ENCODE results near the gene TRIM29.

TRIM29 gene

DNA sequence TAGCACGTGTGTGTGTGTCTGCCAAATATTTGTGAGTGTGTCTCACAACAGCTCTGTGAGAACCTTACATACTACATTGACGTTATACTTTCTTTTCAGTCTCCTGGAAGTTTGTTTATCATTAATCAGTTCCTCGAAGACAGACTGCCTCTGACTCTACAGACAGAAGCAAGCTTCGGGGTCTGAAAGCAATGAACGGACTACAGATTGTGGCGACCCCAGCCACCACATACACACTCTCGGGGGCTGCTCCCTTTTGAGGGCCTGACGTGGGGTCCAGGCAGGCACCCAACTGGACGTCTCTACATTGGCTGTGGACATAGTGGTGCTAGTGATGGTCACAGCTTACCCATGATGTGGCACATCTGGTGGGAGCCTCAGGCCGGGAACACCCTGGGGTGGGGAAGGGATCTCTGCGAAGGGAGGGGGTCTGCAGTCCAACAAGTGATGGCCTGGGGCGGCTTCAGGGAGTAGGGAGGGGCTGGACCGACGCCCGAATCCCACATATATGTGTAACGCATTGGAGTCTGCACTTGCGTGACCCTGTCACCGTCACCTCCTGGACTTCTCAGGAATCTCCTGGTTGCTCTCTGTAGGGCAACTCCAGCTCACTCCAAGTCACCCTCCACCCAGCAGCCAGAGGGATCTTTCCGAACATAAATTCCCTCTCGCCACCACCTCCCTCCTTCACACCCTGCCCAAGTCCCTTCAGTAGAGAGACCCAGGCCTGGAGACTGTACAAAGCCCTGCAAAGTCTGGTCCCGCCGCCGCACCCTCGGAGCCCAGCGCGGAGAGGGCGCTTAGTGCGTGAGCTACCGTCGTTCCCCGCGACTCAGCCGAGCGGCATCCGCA, 30.4 kb upstream of the TRIM29 start:
- TF ChIP-seq, protein P1, sequence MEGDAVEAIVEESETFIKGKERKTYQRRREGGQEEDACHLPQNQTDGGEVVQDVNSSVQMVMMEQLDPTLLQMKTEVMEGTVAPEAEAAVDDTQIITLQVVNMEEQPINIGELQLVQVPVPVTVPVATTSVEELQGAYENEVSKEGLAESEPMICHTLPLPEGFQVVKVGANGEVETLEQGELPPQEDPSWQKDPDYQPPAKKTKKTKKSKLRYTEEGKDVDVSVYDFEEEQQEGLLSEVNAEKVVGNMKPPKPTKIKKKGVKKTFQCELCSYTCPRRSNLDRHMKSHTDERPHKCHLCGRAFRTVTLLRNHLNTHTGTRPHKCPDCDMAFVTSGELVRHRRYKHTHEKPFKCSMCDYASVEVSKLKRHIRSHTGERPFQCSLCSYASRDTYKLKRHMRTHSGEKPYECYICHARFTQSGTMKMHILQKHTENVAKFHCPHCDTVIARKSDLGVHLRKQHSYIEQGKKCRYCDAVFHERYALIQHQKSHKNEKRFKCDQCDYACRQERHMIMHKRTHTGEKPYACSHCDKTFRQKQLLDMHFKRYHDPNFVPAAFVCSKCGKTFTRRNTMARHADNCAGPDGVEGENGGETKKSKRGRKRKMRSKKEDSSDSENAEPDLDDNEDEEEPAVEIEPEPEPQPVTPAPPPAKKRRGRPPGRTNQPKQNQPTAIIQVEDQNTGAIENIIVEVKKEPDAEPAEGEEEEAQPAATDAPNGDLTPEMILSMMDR (IDR thresholded peaks at IDR 0.05; ENCODE audit: insufficient read depth, low read length, missing control alignments), result no peak
- no peak for DNase-seq (ENCODE audit: low read depth, low spot score)
- peak overlapping the region; percentile 64 for H3K4me3 ChIP-seq (ENCODE audit: low read depth, low read length)
- ChIA-PET CTCF (interaction anchor here (0.6 to 14.8 kb wide), 26 partner anchors 8 to 509 kb away, joined by 3 to 461 read pairs (median 4); no protein-coding TSS in a partner anchor), POLR2A (no interaction called here)

DNA sequence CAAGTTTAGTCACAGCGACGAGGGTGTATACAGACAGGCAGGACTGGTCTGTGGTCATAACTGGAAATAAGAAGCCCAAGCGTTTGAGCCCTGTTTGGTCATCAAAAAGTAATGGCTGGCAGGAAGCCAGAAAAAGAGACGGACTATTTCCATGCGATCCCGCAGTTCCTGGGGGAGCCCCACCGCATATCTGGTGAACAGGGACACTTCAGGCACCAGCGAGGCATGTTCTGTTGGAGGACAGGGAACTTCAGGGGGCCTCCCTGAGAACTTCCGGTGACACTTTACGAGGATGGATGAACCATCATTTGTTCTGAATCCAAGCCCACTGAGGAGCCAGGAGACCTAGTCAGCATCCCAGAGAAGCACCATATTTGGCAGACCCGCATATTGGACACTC, 29.7 kb upstream of the TRIM29 start:
- H3K4me3 ChIP-seq (ENCODE audit: low read depth, low read length), result no peak overlapping the region
- POLR2A ChIA-PET, result no interaction called here
- TF ChIP-seq, protein P1 (IDR thresholded peaks at IDR 0.05; ENCODE audit: insufficient read depth, low read length, missing control alignments), result no peak
- CTCF ChIA-PET, result interaction anchor here (1.0 to 14.8 kb wide), 9 partner anchors 9 to 500 kb away, joined by 3 to 461 read pairs (median 8); no protein-coding TSS in a partner anchor
- no peak for DNase-seq (ENCODE audit: low read depth, low spot score)

DNA sequence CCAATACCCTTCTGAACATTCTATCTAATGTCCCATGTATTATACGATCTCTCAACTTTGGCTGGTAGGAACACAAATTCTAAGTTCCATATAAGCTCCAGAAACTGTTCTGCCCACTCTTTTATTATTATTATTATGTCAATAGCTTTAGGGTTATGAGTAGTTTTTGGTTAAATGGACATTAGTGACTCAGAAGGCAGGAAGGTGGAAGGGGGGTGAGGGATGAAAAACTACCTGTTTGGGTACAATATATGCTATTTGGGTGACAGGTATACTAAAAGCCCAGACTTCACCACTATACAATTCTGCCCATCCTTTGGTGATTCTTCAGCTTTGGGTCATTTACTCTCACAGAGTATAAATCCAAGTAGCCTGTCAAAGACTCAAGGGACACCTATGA, 22.5 kb upstream of the TRIM29 start:
- H3K4me3 ChIP-seq (ENCODE audit: low read depth, low read length), result no peak overlapping the region
- CTCF ChIA-PET, result interaction anchor here (0.6 to 2.2 kb wide), 3 partner anchors 10 to 70 kb away, joined by 3 to 20 read pairs (median 3); no protein-coding TSS in a partner anchor
- POLR2A ChIA-PET, result no interaction called here
- DNase-seq (ENCODE audit: low read depth, low spot score), result no peak
- TF ChIP-seq, protein P1 (IDR thresholded peaks at IDR 0.05; ENCODE audit: insufficient read depth, low read length, missing control alignments), result no peak

DNA sequence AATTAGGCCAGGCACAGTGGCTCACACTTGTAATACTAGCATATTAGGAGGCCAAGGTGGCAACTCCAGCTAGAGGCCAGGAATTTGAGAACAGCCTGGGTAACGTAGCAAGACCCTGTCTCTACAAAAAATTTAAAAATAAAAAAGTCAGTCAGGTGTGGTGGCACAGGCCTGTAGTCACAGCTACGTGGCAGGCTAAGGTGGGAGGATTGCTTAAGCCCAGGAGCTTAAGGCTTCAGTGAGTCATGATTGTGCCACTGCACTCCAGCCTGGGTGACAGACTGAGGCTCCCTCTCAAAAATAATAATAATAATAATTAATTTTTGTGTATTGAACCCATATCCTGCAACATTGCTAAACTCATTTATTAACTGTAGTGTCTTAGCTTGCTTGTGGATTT, 15.3 kb upstream of the TRIM29 start:
- DNase-seq (ENCODE audit: low read depth, low spot score), result no peak
- ChIA-PET CTCF (interaction anchor here (0.9 to 3.2 kb wide), 5 partner anchors 15 to 147 kb away, joined by 3 to 10 read pairs (median 4); no protein-coding TSS in a partner anchor), POLR2A (no interaction called here)
- TF ChIP-seq, protein P1 (IDR thresholded peaks at IDR 0.05; ENCODE audit: insufficient read depth, low read length, missing control alignments), result no peak
- H3K4me3 ChIP-seq (ENCODE audit: low read depth, low read length), result no peak overlapping the region

DNA sequence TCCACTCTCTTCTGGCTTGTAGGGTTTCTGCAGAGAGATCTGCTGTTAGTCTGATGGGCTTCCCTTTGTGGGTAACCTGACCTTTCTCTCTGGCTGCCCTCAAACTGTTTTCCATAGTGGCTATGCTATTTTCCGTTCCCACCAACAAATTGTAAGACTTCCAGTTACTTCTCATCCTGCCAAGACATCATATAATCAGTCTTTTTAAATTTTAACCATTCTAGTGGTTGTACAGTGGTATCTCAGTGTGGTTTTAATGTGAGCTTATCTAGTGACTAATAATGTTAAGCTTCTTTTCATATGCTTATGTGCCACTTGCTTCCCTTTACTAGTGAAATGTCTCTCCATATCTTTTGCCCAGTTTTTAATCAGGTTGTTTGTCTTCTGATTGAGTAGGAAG, 13.6 kb upstream of the TRIM29 start:
- H3K4me3 ChIP-seq (ENCODE audit: low read depth, low read length), result no peak overlapping the region
- CTCF ChIA-PET, result interaction anchor here (1.0 to 3.2 kb wide), 3 partner anchors 13 to 20 kb away, joined by 3 to 10 read pairs (median 4); no protein-coding TSS in a partner anchor
- POLR2A ChIA-PET, result no interaction called here
- TF ChIP-seq, protein P1 (IDR thresholded peaks at IDR 0.05; ENCODE audit: insufficient read depth, low read length, missing control alignments), result no peak
- no peak for DNase-seq (ENCODE audit: low read depth, low spot score)

DNA sequence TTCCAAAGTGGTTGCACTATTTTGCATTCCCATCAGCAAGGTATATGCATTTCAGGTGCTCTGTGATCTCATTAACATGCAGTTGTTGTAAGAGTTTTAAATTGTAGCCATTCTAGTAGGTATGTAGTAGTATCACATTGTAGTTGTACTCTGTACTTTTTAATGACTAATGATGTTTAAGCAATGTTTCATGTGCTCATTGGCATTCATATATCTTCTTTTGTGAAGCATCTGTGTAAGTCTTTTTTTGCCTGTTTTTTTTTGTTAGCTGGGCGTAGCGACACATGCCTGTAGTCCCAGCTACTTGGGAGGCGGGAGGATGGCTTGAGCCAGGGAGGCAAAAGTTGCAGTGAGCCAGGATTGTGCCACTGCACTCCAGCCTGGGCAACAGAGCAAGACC, 11.3 kb upstream of the TRIM29 start:
- no peak for DNase-seq (ENCODE audit: low read depth, low spot score)
- H3K4me3 ChIP-seq (ENCODE audit: low read depth, low read length), result no peak overlapping the region
- ChIA-PET CTCF (interaction anchor here (1.0 to 1.1 kb wide), 2 partner anchors 19 to 153 kb away, joined by 3 read pairs; no protein-coding TSS in a partner anchor), POLR2A (no interaction called here)
- TF ChIP-seq, protein P1 (IDR thresholded peaks at IDR 0.05; ENCODE audit: insufficient read depth, low read length, missing control alignments), result no peak
